Osteoblast (primary cell): ENCODE measurements around the gene SLC25A28. TPM values are rescaled to one million over a fixed set of nuclear protein-coding genes. Genes with fewer than 3 reads are reported as not detected.

Experiments used
- DNase-seq: peaks from one replicate; pipeline ENCODE4 v3.0.0; 2011; ENCODE audit warnings: low spot score, mixed read lengths; ENCODE audit not compliant: insufficient read length; ENCODE audit errors: missing footprints
- H2AFZ ChIP-seq: 2 replicates; pipeline ENCODE4 v1.6.0; 2011; ENCODE audit warnings: mild to moderate bottlenecking, low read length
- H3K27ac ChIP-seq: 2 replicates; pipeline ENCODE4 v1.5.1; 2011; ENCODE audit warnings: mild to moderate bottlenecking, low read depth, low read length, moderate library complexity
- H3K27me3 ChIP-seq: 2 replicates; pipeline ENCODE4 v1.6.0; 2012; ENCODE audit warnings: mild to moderate bottlenecking, control low read depth, inconsistent platforms, low read length, moderate library complexity; ENCODE audit not compliant: insufficient read depth
- H3K36me3 ChIP-seq: 2 replicates; pipeline ENCODE4 v1.5.1; 2011; ENCODE audit warnings: mild to moderate bottlenecking, low read length, control low read depth, moderate library complexity; ENCODE audit not compliant: insufficient read depth
- H3K4me1 ChIP-seq: 2 replicates; pipeline ENCODE4 v1.5.1; 2011; ENCODE audit warnings: mild to moderate bottlenecking, low read length, control low read depth, moderate library complexity; ENCODE audit not compliant: insufficient read depth
- H3K4me2 ChIP-seq: 2 replicates; pipeline ENCODE4 v1.6.0; 2011; ENCODE audit warnings: mild to moderate bottlenecking, low read length; ENCODE audit not compliant: insufficient read depth
- H3K4me3 ChIP-seq: fragments of 200-600 bp; sonication (generic); 3 replicates; pipeline ENCODE4 v1.5.1; 2012; ENCODE audit warnings: mild to moderate bottlenecking, low read length, inconsistent platforms; ENCODE audit not compliant: insufficient read depth
- H3K79me2 ChIP-seq: 2 replicates; pipeline ENCODE4 v1.6.0; 2012; ENCODE audit warnings: mild to moderate bottlenecking, low read length, control low read depth, inconsistent platforms; ENCODE audit not compliant: insufficient read depth
- H3K9me3 ChIP-seq: 2 replicates; pipeline ENCODE4 v1.5.1; 2011; ENCODE audit warnings: low read depth, low read length, control low read depth
- H4K20me1 ChIP-seq: 2 replicates; pipeline ENCODE4 v1.6.0; 2012; ENCODE audit warnings: mild to moderate bottlenecking, low read length, control low read depth; ENCODE audit not compliant: insufficient read depth
- total RNA-seq: library from RNA; depleted of rRNA; stranded (reverse); fragments of >200 nt; gene quantifications from 2 replicates; pipeline ENCODE4 v1.2.3, GENCODE V29; 2012
- TF ChIP-seq, protein P1 (sequence below): IDR thresholded peaks from 2 replicates; pipeline ENCODE4 v1.5.1; 2011; ENCODE audit warnings: mild to moderate bottlenecking, low read depth, low read length, moderate library complexity; ENCODE audit errors: extremely low read depth

The SLC25A28 gene, protein sequence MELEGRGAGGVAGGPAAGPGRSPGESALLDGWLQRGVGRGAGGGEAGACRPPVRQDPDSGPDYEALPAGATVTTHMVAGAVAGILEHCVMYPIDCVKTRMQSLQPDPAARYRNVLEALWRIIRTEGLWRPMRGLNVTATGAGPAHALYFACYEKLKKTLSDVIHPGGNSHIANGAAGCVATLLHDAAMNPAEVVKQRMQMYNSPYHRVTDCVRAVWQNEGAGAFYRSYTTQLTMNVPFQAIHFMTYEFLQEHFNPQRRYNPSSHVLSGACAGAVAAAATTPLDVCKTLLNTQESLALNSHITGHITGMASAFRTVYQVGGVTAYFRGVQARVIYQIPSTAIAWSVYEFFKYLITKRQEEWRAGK
- 16.2 and 16.3 TPM in 2 replicates for total RNA-seq

DNA sequence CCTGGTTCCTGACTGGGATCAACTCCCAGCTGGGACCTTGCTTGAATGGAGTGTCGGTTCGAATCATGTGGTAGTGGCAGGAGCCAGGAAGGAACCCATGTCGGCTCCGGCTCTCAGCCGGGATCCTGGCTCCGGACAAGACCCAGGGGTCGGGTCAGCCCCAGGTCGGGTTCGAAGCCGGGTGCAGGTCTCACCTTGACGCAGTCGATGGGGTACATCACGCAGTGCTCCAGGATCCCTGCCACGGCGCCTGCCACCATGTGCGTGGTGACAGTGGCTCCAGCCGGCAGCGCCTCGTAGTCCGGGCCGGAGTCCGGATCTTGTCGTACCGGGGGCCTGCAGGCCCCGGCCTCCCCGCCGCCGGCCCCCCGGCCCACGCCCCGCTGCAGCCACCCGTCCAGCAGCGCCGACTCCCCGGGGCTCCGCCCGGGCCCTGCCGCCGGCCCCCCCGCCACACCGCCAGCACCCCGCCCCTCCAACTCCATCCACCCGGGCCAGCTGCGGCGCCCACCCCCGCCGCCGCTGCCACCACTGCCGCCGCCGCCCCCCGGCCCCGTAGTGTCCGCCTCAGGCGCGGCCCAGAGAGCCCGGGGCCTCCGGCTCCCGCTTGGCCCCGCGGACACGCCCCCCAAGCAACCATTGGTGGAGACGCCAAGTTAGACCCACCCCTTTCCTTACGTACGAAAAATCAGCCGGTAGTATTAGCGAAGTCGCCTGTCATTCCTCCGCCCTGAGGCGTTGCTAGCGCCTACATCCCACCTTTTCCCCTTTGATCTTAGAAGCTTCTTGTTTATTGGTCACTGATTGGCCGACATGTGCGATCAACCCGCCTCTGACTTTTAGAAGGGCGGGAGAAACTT, at the start of gene SLC25A28:
Gene SLC25A28, minus strand, starts transcription at position 589 of the 860 bp plus-strand sequence. Its CDS starts 104 bp downstream, at position 485.
- peak within 1 kb of the TSS; percentile 98 for H3K4me2 ChIP-seq
- H3K79me2 ChIP-seq = peaks cover 49% of the 10 kb centered on the region
- peak; percentile 98 for DNase-seq
- H2AFZ ChIP-seq = peak within 1 kb of the TSS; percentile 78
- H3K36me3 ChIP-seq = no peaks in the 10 kb centered on the region
- peaks cover 28% of the 10 kb centered on the region for H3K4me1 ChIP-seq
- no peaks in the 10 kb centered on the region for H3K27me3 ChIP-seq
- TF ChIP-seq, protein P1, sequence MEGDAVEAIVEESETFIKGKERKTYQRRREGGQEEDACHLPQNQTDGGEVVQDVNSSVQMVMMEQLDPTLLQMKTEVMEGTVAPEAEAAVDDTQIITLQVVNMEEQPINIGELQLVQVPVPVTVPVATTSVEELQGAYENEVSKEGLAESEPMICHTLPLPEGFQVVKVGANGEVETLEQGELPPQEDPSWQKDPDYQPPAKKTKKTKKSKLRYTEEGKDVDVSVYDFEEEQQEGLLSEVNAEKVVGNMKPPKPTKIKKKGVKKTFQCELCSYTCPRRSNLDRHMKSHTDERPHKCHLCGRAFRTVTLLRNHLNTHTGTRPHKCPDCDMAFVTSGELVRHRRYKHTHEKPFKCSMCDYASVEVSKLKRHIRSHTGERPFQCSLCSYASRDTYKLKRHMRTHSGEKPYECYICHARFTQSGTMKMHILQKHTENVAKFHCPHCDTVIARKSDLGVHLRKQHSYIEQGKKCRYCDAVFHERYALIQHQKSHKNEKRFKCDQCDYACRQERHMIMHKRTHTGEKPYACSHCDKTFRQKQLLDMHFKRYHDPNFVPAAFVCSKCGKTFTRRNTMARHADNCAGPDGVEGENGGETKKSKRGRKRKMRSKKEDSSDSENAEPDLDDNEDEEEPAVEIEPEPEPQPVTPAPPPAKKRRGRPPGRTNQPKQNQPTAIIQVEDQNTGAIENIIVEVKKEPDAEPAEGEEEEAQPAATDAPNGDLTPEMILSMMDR = no peak
- H3K27ac ChIP-seq = peak within 1 kb of the TSS; percentile 97
- H4K20me1 ChIP-seq = peaks cover 24% of the 10 kb centered on the region
- H3K9me3 ChIP-seq = no peaks in the 10 kb centered on the region
- peak within 1 kb of the TSS; percentile 92 for H3K4me3 ChIP-seq

DNA sequence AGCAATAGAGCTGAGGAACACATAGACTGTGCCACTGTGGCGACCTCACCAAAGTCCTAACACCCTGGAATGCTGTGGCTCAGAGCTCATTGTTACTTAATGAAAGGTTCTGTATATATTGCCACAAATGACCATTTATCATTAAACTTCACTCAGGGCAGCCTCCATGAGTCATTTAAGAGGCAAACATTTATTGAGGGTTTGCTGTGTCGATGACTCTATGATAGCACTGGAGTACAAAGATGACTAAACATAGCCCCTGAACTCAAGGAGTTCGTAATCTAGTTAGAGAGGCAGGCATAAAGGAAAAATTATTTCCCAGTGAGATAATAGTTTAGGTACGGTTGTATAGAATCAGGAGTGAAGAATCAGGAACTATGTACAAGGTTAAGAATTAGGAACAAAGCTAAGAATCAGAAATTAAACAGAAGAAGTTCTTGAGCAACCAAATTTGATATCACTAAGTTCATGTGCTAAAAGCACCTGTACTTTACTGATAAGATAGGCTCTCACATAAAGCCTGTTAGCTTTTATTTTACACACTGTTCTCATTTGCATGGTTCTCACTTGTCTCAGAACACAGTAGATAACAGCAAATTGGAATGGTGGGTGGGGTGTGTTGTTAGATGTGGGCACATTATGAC, 47.0 kb upstream of the SLC25A28 start:
- Histone ChIP-seq H3K27me3 (no peaks in the 10 kb centered on the region), H3K4me3 (no peak overlapping the region)
- TF ChIP-seq, protein P1 = no peak

DNA sequence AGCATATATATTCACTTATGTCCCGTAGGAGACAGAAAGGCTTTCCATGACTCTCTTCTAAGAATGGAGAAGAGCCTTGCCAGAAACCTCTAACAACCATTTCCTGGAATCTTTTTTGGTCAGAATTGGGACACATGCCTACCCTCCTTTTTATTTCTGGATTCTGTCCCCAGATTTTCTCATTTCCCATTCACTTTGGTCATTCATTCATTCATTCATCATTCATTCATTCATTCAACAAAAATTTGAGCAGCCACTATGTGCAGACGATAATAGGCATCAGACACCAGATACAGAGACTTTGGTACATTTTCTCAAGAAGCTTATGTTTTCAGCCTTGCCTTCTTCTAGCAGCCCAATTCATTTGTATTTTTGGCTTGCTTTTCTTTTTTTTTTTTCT, 45.1 kb upstream of the SLC25A28 start:
- no peaks in the 10 kb centered on the region for H3K27me3 ChIP-seq
- peaks cover 64% of the 10 kb centered on the region for H3K79me2 ChIP-seq
- H4K20me1 ChIP-seq = peaks cover 14% of the 10 kb centered on the region
- no peak for DNase-seq
- TF ChIP-seq, protein P1 = no peak
- H3K36me3 ChIP-seq = peaks cover 54% of the 10 kb centered on the region
- H3K4me1 ChIP-seq = peaks cover 42% of the 10 kb centered on the region
- no peak overlapping the region for H3K4me3 ChIP-seq
- H2AFZ ChIP-seq = no peak overlapping the region
- peak overlapping the region; percentile 30 for H3K27ac ChIP-seq
- no peaks in the 10 kb centered on the region for H3K9me3 ChIP-seq
- no peak overlapping the region for H3K4me2 ChIP-seq

More for the DNA sequence above, 47.0 kb upstream of the SLC25A28 start:
- Histone ChIP-seq H3K9me3 (no peaks in the 10 kb centered on the region), H3K27ac (peak overlapping the region; percentile 85), H2AFZ (no peak overlapping the region), H3K4me2 (peak overlapping the region; percentile 38), H3K79me2 (peaks cover 58% of the 10 kb centered on the region), H3K36me3 (peaks cover 51% of the 10 kb centered on the region), H4K20me1 (peaks cover 11% of the 10 kb centered on the region), H3K4me1 (peaks cover 25% of the 10 kb centered on the region)
- peak; percentile 86 for DNase-seq
